ENCODE measurements around the gene PTGES3L. TPM values are rescaled to one million over a fixed set of nuclear protein-coding genes. Genes with fewer than 3 reads are reported as not detected.

The PTGES3L gene
- total and polyA plus RNA-seq, 2 of the 13 experiments (the other 11 are each of a cell fraction or from before 2014, with no cell fraction given), result 1.2 to 2.9 TPM

GRCh38 chr17:42918902-42919521 lies 60.9 kb downstream of the PTGES3L start (continued):
- no peak for TF ChIP-seq PRDM10 (CRISPR knock-in tag; IDR thresholded peaks at IDR 0.05; ENCODE audit: low read depth)
- peak; percentile 89 for TF ChIP-seq GATAD2A (CRISPR knock-in tag; IDR thresholded peaks at IDR 0.05)
- TF ChIP-seq RXRB (CRISPR knock-in tag; IDR thresholded peaks at IDR 0.05; ENCODE audit: borderline replicate concordance), result peak; percentile 82
- no peak for TF ChIP-seq AFF4 (CRISPR knock-in tag; IDR thresholded peaks at IDR 0.05)
- 0 out of 2 replicates have a peak, but pooled peaks have one; percentile 22 for TF ChIP-seq ZNF652 (CRISPR knock-in tag; IDR thresholded peaks at IDR 0.05; ENCODE audit: borderline replicate concordance, low read depth)
- no peak for TF ChIP-seq CREB1 (IDR thresholded peaks at IDR 0.05)
- peak; percentile 46; the same call in 1 of the 2 replicates for TF ChIP-seq CREB1 (CRISPR knock-in tag; IDR thresholded peaks at IDR 0.05)
- no peak; the same call in 1 of the 2 replicates for TF ChIP-seq ZMYM4 (CRISPR knock-in tag; IDR thresholded peaks at IDR 0.05)
- TF ChIP-seq LCORL (IDR thresholded peaks at IDR 0.05), result peak; percentile 43; the same call in 1 of the 2 replicates
- peak; percentile 95 for TF ChIP-seq LCORL (CRISPR knock-in tag; IDR thresholded peaks at IDR 0.05)
- 0 out of 2 replicates have a peak, but pooled peaks have one; percentile 3 for TF ChIP-seq CCDC6 (CRISPR knock-in tag; IDR thresholded peaks at IDR 0.05)
- TF ChIP-seq STAG1 (CRISPR knock-in tag; IDR thresholded peaks at IDR 0.05), result peak; percentile 9; the same call in 1 of the 2 replicates
- 0 out of 2 replicates have a peak, but pooled peaks have one; percentile 43 for TF ChIP-seq ZGPAT (CRISPR knock-in tag; IDR thresholded peaks at IDR 0.05)
- peak; percentile 50; the same call in 1 of the 2 replicates for TF ChIP-seq NCOA2 (CRISPR knock-in tag; IDR thresholded peaks at IDR 0.05)
- TF ChIP-seq MXD4 (CRISPR knock-in tag; IDR thresholded peaks at IDR 0.05), result peak; percentile 51; the same call in 1 of the 2 replicates
- TF ChIP-seq SMARCC2 (IDR thresholded peaks at IDR 0.05), result 0 out of 2 replicates have a peak, but pooled peaks have one; percentile 40
- TF ChIP-seq RFX3 (CRISPR knock-in tag; IDR thresholded peaks at IDR 0.05), result no peak
- peak; percentile 65 for TF ChIP-seq RARA (CRISPR knock-in tag; IDR thresholded peaks at IDR 0.05)
- peak; percentile 36; the same call in 1 of the 2 replicates for TF ChIP-seq KMT2B (CRISPR knock-in tag; IDR thresholded peaks at IDR 0.05)
- TF ChIP-seq ZBTB43 (CRISPR knock-in tag; conservative IDR thresholded peaks at IDR 0.05), result no peak

Data from HepG2 (cell line).